Measurements from ENCODE around the gene MAPKAP1. TPM values are rescaled to one million over a fixed set of nuclear protein-coding genes. Genes with fewer than 3 reads are reported as not detected.

The MAPKAP1 gene
- total RNA-seq, 1 donor from 2014 or later: 56.6 TPM

DNA sequence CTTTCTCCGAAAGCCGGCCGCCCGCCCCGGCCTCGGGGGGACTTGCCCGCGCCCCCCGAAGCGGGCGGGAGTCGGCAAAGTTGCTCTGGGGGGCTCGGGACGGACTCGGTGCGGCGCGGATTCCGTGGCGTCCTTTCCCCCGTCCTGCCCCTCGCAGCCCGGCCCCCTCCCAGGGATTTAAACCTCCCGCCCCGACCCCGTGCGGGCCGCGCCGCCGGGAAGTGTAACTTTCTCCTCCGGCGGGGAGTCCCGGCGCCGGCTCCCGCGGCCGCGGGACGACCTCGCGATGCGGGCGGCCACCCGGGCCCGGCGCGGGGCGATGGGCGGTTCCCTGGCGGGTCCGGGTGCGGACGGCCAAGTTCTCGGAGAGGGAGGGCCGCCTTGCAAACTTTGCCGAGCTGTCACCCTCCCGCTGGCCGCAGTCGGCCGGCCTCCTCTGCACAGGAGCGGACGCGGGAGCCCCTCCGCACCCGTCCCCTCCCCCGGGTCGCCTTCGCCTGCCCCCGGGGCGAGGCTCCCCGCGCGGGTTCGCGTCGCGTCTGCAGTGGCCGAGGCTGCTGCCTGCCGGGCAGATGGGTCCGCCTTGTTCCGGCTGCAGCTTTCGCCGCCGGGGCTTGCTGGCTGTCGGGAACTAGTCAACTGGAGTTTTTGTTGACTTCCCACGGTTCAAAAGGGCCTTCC is 40.9 kb upstream of the MAPKAP1 start:
- Histone ChIP-seq H3K79me2 (ENCODE audit: low read depth) (peaks cover 52% of the 10 kb centered on the region), H3F3A (ENCODE audit: low read depth) (peaks cover 67% of the 10 kb centered on the region), H3K4me2 (peak overlapping the region; percentile 79), H3K9ac (peak overlapping the region; percentile 44), H3K4me1 (peaks cover 40% of the 10 kb centered on the region), H3K27me3 (peaks cover 7% of the 10 kb centered on the region), H3K9me3 (ENCODE audit: low read depth) (no peaks in the 10 kb centered on the region), H3K36me3 (no peaks in the 10 kb centered on the region), H2AFZ (replicated peaks) (no peak overlapping the region), H4K20me1 (ENCODE audit: low read depth) (peaks cover 45% of the 10 kb centered on the region), H3K27ac (no peak overlapping the region), H3K4me3 (peak overlapping the region; percentile 92)
- Mint-ChIP-seq H3K36me3 (peaks cover 5% of the 10 kb centered on the region), H3K27ac (peak overlapping the region; percentile 86), H3K4me1 (peaks cover 54% of the 10 kb centered on the region), H3K27me3 (ENCODE audit: insufficient read depth, low read depth) (peaks cover 3% of the 10 kb centered on the region), H3K4me3 (peak overlapping the region; percentile 98), H3K9me3 (no peaks in the 10 kb centered on the region)
- TF ChIP-seq EZH2 (IDR thresholded peaks at IDR 0.05): peak; percentile 9
- no peak for TF ChIP-seq EZH2phosphoT487 (IDR thresholded peaks at IDR 0.05)
- TF ChIP-seq, protein P1, sequence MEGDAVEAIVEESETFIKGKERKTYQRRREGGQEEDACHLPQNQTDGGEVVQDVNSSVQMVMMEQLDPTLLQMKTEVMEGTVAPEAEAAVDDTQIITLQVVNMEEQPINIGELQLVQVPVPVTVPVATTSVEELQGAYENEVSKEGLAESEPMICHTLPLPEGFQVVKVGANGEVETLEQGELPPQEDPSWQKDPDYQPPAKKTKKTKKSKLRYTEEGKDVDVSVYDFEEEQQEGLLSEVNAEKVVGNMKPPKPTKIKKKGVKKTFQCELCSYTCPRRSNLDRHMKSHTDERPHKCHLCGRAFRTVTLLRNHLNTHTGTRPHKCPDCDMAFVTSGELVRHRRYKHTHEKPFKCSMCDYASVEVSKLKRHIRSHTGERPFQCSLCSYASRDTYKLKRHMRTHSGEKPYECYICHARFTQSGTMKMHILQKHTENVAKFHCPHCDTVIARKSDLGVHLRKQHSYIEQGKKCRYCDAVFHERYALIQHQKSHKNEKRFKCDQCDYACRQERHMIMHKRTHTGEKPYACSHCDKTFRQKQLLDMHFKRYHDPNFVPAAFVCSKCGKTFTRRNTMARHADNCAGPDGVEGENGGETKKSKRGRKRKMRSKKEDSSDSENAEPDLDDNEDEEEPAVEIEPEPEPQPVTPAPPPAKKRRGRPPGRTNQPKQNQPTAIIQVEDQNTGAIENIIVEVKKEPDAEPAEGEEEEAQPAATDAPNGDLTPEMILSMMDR (IDR thresholded peaks at IDR 0.05): no peak
- DNase-seq (ENCODE audit: low spot score): peak; percentile 67

GRCh38 chr9:125747053-125747764 is 40.2 kb upstream of the MAPKAP1 start, which contains the start of gene PBX3:
Gene PBX3, plus strand, starts transcription at chr9:125747373.
- Histone ChIP-seq H3K4me3 (peak within 1 kb of the TSS; percentile 92), H4K20me1 (ENCODE audit: low read depth) (peaks cover 38% of the 10 kb centered on the region), H3K27ac (no peak within 1 kb of the TSS), H3K4me1 (peaks cover 33% of the 10 kb centered on the region), H3K9ac (peak within 1 kb of the TSS; percentile 44), H3K79me2 (ENCODE audit: low read depth) (peaks cover 45% of the 10 kb centered on the region), H3K27me3 (peaks cover 7% of the 10 kb centered on the region), H3K9me3 (ENCODE audit: low read depth) (no peaks in the 10 kb centered on the region), H3F3A (ENCODE audit: low read depth) (peaks cover 60% of the 10 kb centered on the region), H3K36me3 (no peaks in the 10 kb centered on the region), H2AFZ (replicated peaks) (peak within 1 kb of the TSS; percentile 69), H3K4me2 (peak within 1 kb of the TSS; percentile 79)
- no peaks in the 10 kb centered on the region for H3K9me3 Mint-ChIP-seq
- peak within 1 kb of the TSS; percentile 95 for H3K27ac Mint-ChIP-seq
- H3K4me3 Mint-ChIP-seq: peak within 1 kb of the TSS; percentile 98
- peaks cover 5% of the 10 kb centered on the region for H3K36me3 Mint-ChIP-seq
- H3K4me1 Mint-ChIP-seq: peaks cover 47% of the 10 kb centered on the region
- TF ChIP-seq EZH2 (IDR thresholded peaks at IDR 0.05) (peak; percentile 9), EZH2phosphoT487 (IDR thresholded peaks at IDR 0.05) (no peak)
- TF ChIP-seq, protein P1 (IDR thresholded peaks at IDR 0.05): no peak
- H3K27me3 Mint-ChIP-seq (ENCODE audit: insufficient read depth, low read depth): peaks cover 3% of the 10 kb centered on the region
- peak; percentile 86 for DNase-seq (ENCODE audit: low spot score)

- DNase-seq (ENCODE audit: low spot score): no peak
- Histone ChIP-seq H3K9ac (no peak overlapping the region), H3K4me3 (peak overlapping the region; percentile 45)
These were observed 39.7 kb upstream of the MAPKAP1 start for GRCh38 chr9:125746774-125747052.

More at GRCh38 chr9:125746774-125747052, 39.7 kb upstream of the MAPKAP1 start:
- Mint-ChIP-seq H3K27ac (no peak overlapping the region), H3K4me3 (no peak overlapping the region), H3K9me3 (no peaks in the 10 kb centered on the region), H3K4me1 (peaks cover 42% of the 10 kb centered on the region), H3K27me3 (ENCODE audit: insufficient read depth, low read depth) (peaks cover 3% of the 10 kb centered on the region), H3K36me3 (peaks cover 5% of the 10 kb centered on the region)
- H3K9me3 ChIP-seq (ENCODE audit: low read depth): no peaks in the 10 kb centered on the region
- peaks cover 33% of the 10 kb centered on the region for H4K20me1 ChIP-seq (ENCODE audit: low read depth)
- no peak for TF ChIP-seq EZH2phosphoT487 (IDR thresholded peaks at IDR 0.05)
- TF ChIP-seq, protein P1 (IDR thresholded peaks at IDR 0.05): no peak
- no peak for TF ChIP-seq EZH2 (IDR thresholded peaks at IDR 0.05)
- no peak overlapping the region for H2AFZ ChIP-seq (replicated peaks)
- H3K4me2 ChIP-seq: peak overlapping the region; percentile 54
- H3K4me1 ChIP-seq: peaks cover 28% of the 10 kb centered on the region
- H3K79me2 ChIP-seq (ENCODE audit: low read depth): peaks cover 40% of the 10 kb centered on the region
- peaks cover 7% of the 10 kb centered on the region for H3K27me3 ChIP-seq
- peaks cover 55% of the 10 kb centered on the region for H3F3A ChIP-seq (ENCODE audit: low read depth)
- no peaks in the 10 kb centered on the region for H3K36me3 ChIP-seq
- no peak overlapping the region for H3K27ac ChIP-seq
